SH-SY5Y (cell line): Measurements from ENCODE around the gene TMEM184B.

Experiments used
- GATA2 ChIP-seq: IDR thresholded peaks from 2 replicates; pipeline ENCODE4 v1.6.1; 2011; ENCODE audit warnings: mild to moderate bottlenecking, low read depth, low read length
- GATA3 ChIP-seq: IDR thresholded peaks from 2 replicates; pipeline ENCODE4 v1.6.1; 2011; ENCODE audit warnings: low read depth, mild to moderate bottlenecking, low read length, moderate library complexity

- TF ChIP-seq GATA3 = no peak
- TF ChIP-seq GATA2 = no peak
Measured at GRCh38 chr22:38175206-38176118, 97.3 kb downstream of the TMEM184B start.
